Esophagus muscularis mucosa (tissue), 4 donors: ENCODE data around the gene PDLIM4. TPM values are rescaled to one million over a fixed set of nuclear protein-coding genes. Genes with fewer than 3 reads are reported as not detected.

Experiments
- DNase-seq: peaks from one replicate; pipeline ENCODE4 v3.0.0-alpha.2; 2017; ENCODE audit errors: extremely low spot score
- H3K27ac ChIP-seq, 4 donors: fragments of 200-600 bp; sonication (generic); replicated peaks in 1 of 4; 1 replicate in 3 of 4; 2 replicates in 1 of 4; pipeline ENCODE4 v1.5.1; 2016 to 2019; ENCODE audit warnings: mild to moderate bottlenecking in 1 of 4
- H3K27me3 ChIP-seq, 4 donors: fragments of 200-600 bp; sonication (generic); one replicate each; pipeline versions ENCODE4 v1.5.1 to v1.6.0; 2016 to 2019
- H3K36me3 ChIP-seq, 4 donors: fragments of 200-600 bp; sonication (generic); one replicate each; pipeline ENCODE4 v1.5.1; 2016 to 2019
- H3K4me1 ChIP-seq, 4 donors: fragments of 200-600 bp; sonication (generic); one replicate each; pipeline ENCODE4 v1.5.1; 2016 to 2019
- H3K4me3 ChIP-seq, 4 donors: fragments of 200-600 bp; sonication (generic); 1 replicate in 2 of 4; 2 replicates in 2 of 4; pipeline ENCODE4 v1.5.1; 2016 to 2019; ENCODE audit warnings: mild to moderate bottlenecking in 4 of 4, moderate library complexity in 1 of 4
- H3K9me3 ChIP-seq, 4 donors: fragments of 200-600 bp; sonication (generic); 1 replicate in 3 of 4; 2 replicates in 1 of 4; pipeline ENCODE4 v1.5.1; 2016 to 2019
- CTCF ChIP-seq, 3 experiments: fragments of 200-600 bp in 2 of 3; fragments of 450-650 bp in 1 of 3; sonication (generic) in 2 of 3; IDR thresholded peaks; one replicate each; pipeline ENCODE4 v1.5.1; 2017 to 2019; ENCODE audit warnings: antibody characterized with exemption in 3 of 3, mild to moderate bottlenecking in 2 of 3, moderate library complexity in 1 of 3
- EP300 ChIP-seq: sonication (generic); formaldehyde crosslinking; IDR thresholded peaks from one replicate; pipeline ENCODE4 v1.6.1; 2017; ENCODE audit warnings: antibody characterized with exemption
- POLR2A ChIP-seq: fragments of 450-650 bp; IDR thresholded peaks from one replicate; pipeline ENCODE4 v1.6.1; 2017; ENCODE audit warnings: antibody characterized with exemption, moderate library complexity, mild to moderate bottlenecking, low read depth
- POLR2AphosphoS5 ChIP-seq, 2 donors: sonication (generic); formaldehyde crosslinking; IDR thresholded peaks; one replicate each; pipeline ENCODE4 v1.6.1; 2017; ENCODE audit warnings: antibody characterized with exemption in 2 of 2
- WGBS: methylation state at CpG from one replicate; pipeline ENCODE4 v1.1.5; 2018; 5-methylcytosine and 5-hydroxymethylcytosine counted together
- intact Hi-C: fragments of 100-400 bp; cut with DNase I; formaldehyde crosslinking; loops from one replicate; pipeline ENCODE4 v1.15.1; 2023
- total RNA-seq, 4 donors: library from RNA; depleted of rRNA; stranded (reverse); fragments of >200 nt; gene quantifications; one replicate each; pipeline versions ENCODE4 v1.1.0 to v1.2.1, GENCODE V29; 2016

Gene PDLIM4
- total RNA-seq, 4 donors from 2014 or later = 59.4 to 199 (median 134) TPM

GRCh38 chr5:132238901-132239500 lies 18.5 kb upstream of the PDLIM4 start:
- DNase-seq = no peak

GRCh38 chr5:132239776-132240175 lies 17.7 kb upstream of the PDLIM4 start:
- Histone ChIP-seq H3K4me1 (peaks cover 0 to 7% (median 0%) of the 10 kb centered on the region in 4 donors), H3K27me3 (no peaks in the 10 kb centered on the region), H3K4me3 (no peak overlapping the region), H3K36me3 (no peaks in the 10 kb centered on the region), H3K9me3 (peaks cover 0 to 11% (median 0%) of the 10 kb centered on the region in 4 donors), H3K27ac (no peak overlapping the region)
- intact Hi-C loops = loop anchor here (5.0 kb wide), 2 partner anchors 33 to 53 kb away; partner anchors contain the start of gene SLC22A4
- DNase-seq = no peak
- TF ChIP-seq POLR2AphosphoS5 (IDR thresholded peaks at IDR 0.05) = no peak
- TF ChIP-seq EP300 = no peak
- TF ChIP-seq CTCF (IDR thresholded peaks at IDR 0.05) = no peak
- TF ChIP-seq POLR2A = no peak

More at GRCh38 chr5:132238901-132239500, 18.5 kb upstream of the PDLIM4 start:
- H3K4me3 ChIP-seq = no peak overlapping the region
- WGBS = 40% methylated on average over 1 of the region's 1 CpG
- TF ChIP-seq CTCF (IDR thresholded peaks at IDR 0.05) (no peak), POLR2A (no peak), EP300 (no peak)
- H3K27ac ChIP-seq = no peak overlapping the region
- no peaks in the 10 kb centered on the region for H3K27me3 ChIP-seq
- H3K9me3 ChIP-seq = peaks cover 0 to 5% (median 0%) of the 10 kb centered on the region in 4 donors
- intact Hi-C loops = loop anchor here (5.0 kb wide), 2 partner anchors 33 to 53 kb away; partner anchors contain the start of gene SLC22A4
- H3K4me1 ChIP-seq = peaks cover 0 to 7% (median 0%) of the 10 kb centered on the region in 4 donors
- H3K36me3 ChIP-seq = no peaks in the 10 kb centered on the region

GRCh38 chr5:132243366-132243977 lies 14.0 kb upstream of the PDLIM4 start:
- 71% methylated on average over 3 of the region's 3 CpGs for WGBS
- Histone ChIP-seq H3K36me3 (no peaks in the 10 kb centered on the region), H3K4me1 (peaks cover 0 to 2% (median 0%) of the 10 kb centered on the region in 4 donors), H3K4me3 (no peak overlapping the region), H3K9me3 (peaks cover 0 to 17% (median 0%) of the 10 kb centered on the region in 4 donors), H3K27ac (no peak overlapping the region), H3K27me3 (no peaks in the 10 kb centered on the region)
- intact Hi-C loops = no loop called here
- TF ChIP-seq POLR2A (no peak), CTCF (IDR thresholded peaks at IDR 0.05) (no peak), EP300 (no peak), POLR2AphosphoS5 (IDR thresholded peaks at IDR 0.05) (no peak)
- DNase-seq = no peak

- Histone ChIP-seq H3K36me3 (no peaks in the 10 kb centered on the region), H3K4me1 (no peaks in the 10 kb centered on the region), H3K27ac (no peak overlapping the region), H3K4me3 (no peak overlapping the region), H3K9me3 (peaks cover 0 to 17% (median 0%) of the 10 kb centered on the region in 4 donors), H3K27me3 (no peaks in the 10 kb centered on the region)
- DNase-seq = no peak
- 81% methylated on average over 1 of the region's 1 CpG for WGBS
- TF ChIP-seq CTCF (IDR thresholded peaks at IDR 0.05) = no peak
- TF ChIP-seq POLR2A = no peak
- TF ChIP-seq POLR2AphosphoS5 (IDR thresholded peaks at IDR 0.05) = no peak
- TF ChIP-seq EP300 = no peak
- intact Hi-C loops = no loop called here
Measured at GRCh38 chr5:132245593-132245992, 11.9 kb upstream of the PDLIM4 start.

- TF ChIP-seq EP300 = no peak
- intact Hi-C loops = no loop called here
- Histone ChIP-seq H3K9me3 (peaks cover 0 to 17% (median 0%) of the 10 kb centered on the region in 4 donors), H3K4me3 (no peak overlapping the region), H3K36me3 (no peaks in the 10 kb centered on the region), H3K27me3 (no peaks in the 10 kb centered on the region), H3K27ac (no peak overlapping the region), H3K4me1 (no peaks in the 10 kb centered on the region)
- no peak for DNase-seq
Measured at GRCh38 chr5:132246806-132247205, 10.7 kb upstream of the PDLIM4 start.
